OCI-LY1 (cell line): ENCODE data around the gene EHMT2.

Experiments used
- H2AFZ ChIP-seq: fragments of 200-600 bp; sonication (generic), shearing (Covaris generic); 2 replicates; pipeline ENCODE4 v1.6.0; 2014; ENCODE audit warnings: antibody characterized with exemption, mild to moderate bottlenecking, low read length
- H3F3A ChIP-seq: fragments of 200-600 bp; sonication (generic), shearing (Covaris generic); 2 replicates; pipeline ENCODE4 v1.6.0; 2014; ENCODE audit warnings: mild to moderate bottlenecking, antibody characterized with exemption, low read length, moderate library complexity; ENCODE audit not compliant: insufficient read depth
- H3K27ac ChIP-seq: fragments of 200-600 bp; sonication (generic); 2 replicates; pipeline ENCODE4 v1.5.1; 2014; ENCODE audit warnings: low read length, mixed run types, mild to moderate bottlenecking, low read depth; ENCODE audit not compliant: poor library complexity, severe bottlenecking
- H3K27me3 ChIP-seq: fragments of 200-600 bp; sonication (generic); 2 replicates; pipeline ENCODE4 v1.6.0; 2014; ENCODE audit warnings: antibody characterized with exemption, mild to moderate bottlenecking, low read length, moderate library complexity; ENCODE audit not compliant: insufficient read depth
- H3K36me3 ChIP-seq: fragments of 200-600 bp; sonication (generic); 2 replicates; pipeline ENCODE4 v1.6.1; 2014; ENCODE audit warnings: mild to moderate bottlenecking, antibody characterized with exemption, low read length, moderate library complexity, mixed read lengths; ENCODE audit not compliant: insufficient read depth
- H3K4me1 ChIP-seq: fragments of 200-600 bp; sonication (generic); 2 replicates; pipeline ENCODE4 v1.5.1; 2014; ENCODE audit warnings: mild to moderate bottlenecking, low read length, moderate library complexity; ENCODE audit not compliant: insufficient read depth, severe bottlenecking
- H3K4me2 ChIP-seq: fragments of 200-600 bp; sonication (generic), shearing (Covaris generic); 2 replicates; pipeline ENCODE4 v1.6.1; 2014; ENCODE audit warnings: low read length
- H3K4me3 ChIP-seq: fragments of 200-600 bp; sonication (generic); 2 replicates; pipeline ENCODE4 v1.5.1; 2014; ENCODE audit warnings: low read length, low read depth, mild to moderate bottlenecking, mixed read lengths; ENCODE audit not compliant: poor library complexity, severe bottlenecking
- H3K79me2 ChIP-seq: fragments of 200-600 bp; shearing (Covaris generic); 2 replicates; pipeline ENCODE4 v1.6.1; 2016; ENCODE audit warnings: mixed run types, low read length, mixed read lengths; ENCODE audit not compliant: insufficient read depth
- H3K9ac ChIP-seq: fragments of 200-600 bp; sonication (generic), shearing (Covaris generic); 2 replicates; pipeline ENCODE4 v1.6.1; 2014; ENCODE audit warnings: mild to moderate bottlenecking, low read length, mixed read lengths
- H3K9me2 ChIP-seq: fragments of 200-600 bp; sonication (generic), shearing (Covaris generic); 2 replicates; pipeline ENCODE4 v1.6.1; 2014; ENCODE audit warnings: low read depth, mild to moderate bottlenecking, low read length, mixed read lengths
- H3K9me3 ChIP-seq: fragments of 200-600 bp; shearing (Covaris generic); 2 replicates; pipeline ENCODE4 v1.6.1; 2014; ENCODE audit warnings: low read length, mixed read lengths
- H4K20me1 ChIP-seq: fragments of 200-600 bp; sonication (generic), shearing (Covaris generic); 2 replicates; pipeline ENCODE4 v1.6.0; 2016; ENCODE audit warnings: mild to moderate bottlenecking, low read length; ENCODE audit not compliant: insufficient read depth
- EZH2 ChIP-seq: fragments of 200-600 bp; sonication (generic), shearing (Covaris generic); IDR thresholded peaks from 2 replicates; pipeline ENCODE4 v1.8.0; 2017; ENCODE audit warnings: borderline replicate concordance, mixed run types, mild to moderate bottlenecking, antibody characterized with exemption, low read length, moderate library complexity, mixed read lengths
- TF ChIP-seq, protein P1 (sequence below): fragments of 200-600 bp; sonication (generic), shearing (Covaris generic); IDR thresholded peaks from 2 replicates; pipeline ENCODE4 v1.5.1; 2017; ENCODE audit warnings: mild to moderate bottlenecking, antibody characterized with exemption, low read length, moderate library complexity, mixed read lengths

EHMT2 gene

GRCh38 chr6:31927863-31928671, 30.6 kb upstream of the EHMT2 start:
- no peaks in the 10 kb centered on the region for H3K9me2 ChIP-seq
- no peaks in the 10 kb centered on the region for H3K79me2 ChIP-seq
- no peaks in the 10 kb centered on the region; the same call in 1 of the 2 replicates for H3K9me3 ChIP-seq
- H3K4me1 ChIP-seq, result no peaks in the 10 kb centered on the region
- no peaks in the 10 kb centered on the region for H3F3A ChIP-seq
- TF ChIP-seq, protein P1, sequence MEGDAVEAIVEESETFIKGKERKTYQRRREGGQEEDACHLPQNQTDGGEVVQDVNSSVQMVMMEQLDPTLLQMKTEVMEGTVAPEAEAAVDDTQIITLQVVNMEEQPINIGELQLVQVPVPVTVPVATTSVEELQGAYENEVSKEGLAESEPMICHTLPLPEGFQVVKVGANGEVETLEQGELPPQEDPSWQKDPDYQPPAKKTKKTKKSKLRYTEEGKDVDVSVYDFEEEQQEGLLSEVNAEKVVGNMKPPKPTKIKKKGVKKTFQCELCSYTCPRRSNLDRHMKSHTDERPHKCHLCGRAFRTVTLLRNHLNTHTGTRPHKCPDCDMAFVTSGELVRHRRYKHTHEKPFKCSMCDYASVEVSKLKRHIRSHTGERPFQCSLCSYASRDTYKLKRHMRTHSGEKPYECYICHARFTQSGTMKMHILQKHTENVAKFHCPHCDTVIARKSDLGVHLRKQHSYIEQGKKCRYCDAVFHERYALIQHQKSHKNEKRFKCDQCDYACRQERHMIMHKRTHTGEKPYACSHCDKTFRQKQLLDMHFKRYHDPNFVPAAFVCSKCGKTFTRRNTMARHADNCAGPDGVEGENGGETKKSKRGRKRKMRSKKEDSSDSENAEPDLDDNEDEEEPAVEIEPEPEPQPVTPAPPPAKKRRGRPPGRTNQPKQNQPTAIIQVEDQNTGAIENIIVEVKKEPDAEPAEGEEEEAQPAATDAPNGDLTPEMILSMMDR, result no peak
- TF ChIP-seq EZH2, result no peak
- H2AFZ ChIP-seq, result no peak overlapping the region
- no peak overlapping the region for H3K27ac ChIP-seq
- H3K4me2 ChIP-seq, result no peak overlapping the region; the same call in 1 of the 2 replicates
- peaks cover 15% of the 10 kb centered on the region; the same call in 1 of the 2 replicates for H3K27me3 ChIP-seq
- no peak overlapping the region for H3K9ac ChIP-seq
- no peak overlapping the region for H3K4me3 ChIP-seq
- no peaks in the 10 kb centered on the region for H4K20me1 ChIP-seq
- H3K36me3 ChIP-seq, result no peaks in the 10 kb centered on the region; the same call in 1 of the 2 replicates

DNA sequence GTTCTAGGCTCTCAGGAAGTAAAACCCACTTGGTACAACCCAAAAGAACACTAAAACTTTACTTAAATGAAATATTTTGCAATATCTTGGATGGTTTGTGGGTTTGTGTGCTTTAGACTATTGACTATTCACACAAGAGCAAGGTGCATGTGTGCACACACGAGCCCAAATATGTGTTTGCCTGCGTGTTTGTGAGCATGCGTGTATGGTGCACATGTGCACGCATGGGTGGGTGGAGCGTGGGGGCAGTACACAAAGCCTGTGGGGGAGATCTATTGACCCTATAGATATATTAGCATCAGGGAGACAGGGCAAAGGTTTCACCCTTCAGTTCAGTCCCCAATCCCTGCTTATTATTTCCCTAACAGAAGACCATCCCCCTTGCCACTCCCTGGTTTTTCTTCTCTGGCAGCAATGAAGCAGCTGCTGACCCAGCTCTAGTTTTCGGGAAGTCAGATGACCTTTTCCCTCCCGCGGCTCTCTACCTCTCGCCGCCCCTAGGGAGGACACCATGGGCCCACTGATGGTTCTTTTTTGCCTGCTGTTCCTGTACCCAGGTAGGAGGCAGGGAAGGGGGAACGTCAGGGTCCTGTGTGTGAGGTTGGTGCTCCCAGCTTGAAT, 29.9 kb upstream of the EHMT2 start, which contains the start of gene C2:
TSS of gene C2 (plus strand) at position 476 of the 621 bp plus-strand sequence. CDS start at position 512, 36 bp downstream.
- Histone ChIP-seq H3K27me3 (peaks cover 15% of the 10 kb centered on the region; the same call in 1 of the 2 replicates), H3K36me3 (no peaks in the 10 kb centered on the region; the same call in 1 of the 2 replicates), H3K27ac (no peak within 1 kb of the TSS), H3K4me1 (no peaks in the 10 kb centered on the region), H3F3A (no peaks in the 10 kb centered on the region), H3K9me2 (no peaks in the 10 kb centered on the region), H3K4me3 (no peak within 1 kb of the TSS), H3K9me3 (no peaks in the 10 kb centered on the region; the same call in 1 of the 2 replicates), H3K4me2 (no peak within 1 kb of the TSS; the same call in 1 of the 2 replicates), H2AFZ (no peak within 1 kb of the TSS), H3K9ac (no peak within 1 kb of the TSS), H3K79me2 (no peaks in the 10 kb centered on the region), H4K20me1 (no peaks in the 10 kb centered on the region)
- TF ChIP-seq, protein P1, result no peak
- TF ChIP-seq EZH2, result no peak

GRCh38 chr6:31922942-31923341, 25.4 kb upstream of the EHMT2 start:
- H2AFZ ChIP-seq, result no peak overlapping the region

More at GRCh38 chr6:31922942-31923341, 25.4 kb upstream of the EHMT2 start:
- Histone ChIP-seq H3K9ac (no peak overlapping the region), H3F3A (no peaks in the 10 kb centered on the region), H3K9me3 (no peaks in the 10 kb centered on the region; the same call in 1 of the 2 replicates), H3K27ac (no peak overlapping the region), H3K9me2 (no peaks in the 10 kb centered on the region), H3K4me3 (no peak overlapping the region), H3K4me2 (no peak overlapping the region), H3K79me2 (no peaks in the 10 kb centered on the region), H4K20me1 (no peaks in the 10 kb centered on the region), H3K27me3 (peaks cover 11% of the 10 kb centered on the region; the same call in 1 of the 2 replicates), H3K36me3 (no peaks in the 10 kb centered on the region; the same call in 1 of the 2 replicates), H3K4me1 (no peaks in the 10 kb centered on the region)
- TF ChIP-seq, protein P1, result peak; percentile 50; the same call in 1 of the 2 replicates
- TF ChIP-seq EZH2, result no peak
